ENCODE data around the gene PARP15. TPM values are rescaled to one million over a fixed set of nuclear protein-coding genes. Genes with fewer than 3 reads are reported as not detected.

The PARP15 gene
- total RNA-seq, 1 experiment from 2014 or later: 0.24 TPM

DNA sequence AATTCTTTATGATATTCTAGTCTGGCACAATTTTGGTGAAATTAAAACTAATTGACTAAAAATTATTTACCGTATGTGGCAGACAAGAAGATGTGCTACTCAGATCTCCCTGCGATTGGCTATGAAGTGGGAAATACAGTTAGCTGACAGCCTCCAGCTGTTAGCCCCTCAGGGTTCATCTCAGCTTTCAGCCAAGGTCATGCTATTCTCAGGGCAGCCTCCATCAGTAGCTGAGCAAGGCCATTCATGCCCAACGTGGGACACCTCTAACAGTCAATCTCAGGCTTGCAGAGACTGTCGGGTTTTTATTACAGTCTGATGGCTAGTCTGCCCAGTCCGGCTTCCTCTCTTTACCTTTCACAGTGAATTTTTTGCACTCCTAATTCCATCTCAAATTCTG is 20.1 kb upstream of the PARP15 start:
- H4K20me1 ChIP-seq (ENCODE audit: control insufficient read depth, insufficient read depth, insufficient read length): no peaks in the 10 kb centered on the region

More for the DNA sequence above, 20.1 kb upstream of the PARP15 start:
- Histone ChIP-seq H2BK15ac (ENCODE audit: low read depth, low read length) (no peak overlapping the region), H3K14ac (ENCODE audit: insufficient read depth, low read length) (no peak overlapping the region), H2BK20ac (ENCODE audit: low read depth, low read length, poor library complexity, severe bottlenecking) (no peak overlapping the region), H4K91ac (ENCODE audit: insufficient read length, low read depth, low read length) (no peak overlapping the region), H2AFZ (ENCODE audit: low read length) (no peak overlapping the region), H3K9ac (ENCODE audit: extremely low read depth, insufficient read length, low read length) (no peak overlapping the region), H3K4ac (ENCODE audit: low read depth, low read length) (no peak overlapping the region), H2BK120ac (ENCODE audit: low read depth, low read length, poor library complexity, severe bottlenecking) (no peak overlapping the region), H4K8ac (replicated peaks; ENCODE audit: insufficient read length, low read depth, low read length) (no peak overlapping the region), H3K56ac (ENCODE audit: insufficient read length, low read depth, low read length) (no peak overlapping the region), H3K4me2 (ENCODE audit: insufficient read depth, insufficient read length, low read length) (no peak overlapping the region), H3T11ph (ENCODE audit: low read length) (no peak overlapping the region), H3K79me1 (ENCODE audit: insufficient read depth, low read depth, low read length, poor library complexity, severe bottlenecking) (no peaks in the 10 kb centered on the region), H3K27ac (ENCODE audit: insufficient read length, low read depth, low read length) (no peak overlapping the region), H3K18ac (ENCODE audit: insufficient read length, low read depth, low read length) (no peak overlapping the region), H3K79me2 (ENCODE audit: insufficient read depth, low read length) (no peaks in the 10 kb centered on the region), H3K23ac (ENCODE audit: insufficient read length, low read depth, low read length) (no peak overlapping the region), H3K4me1 (ENCODE audit: insufficient read depth, low read length) (peaks cover 7% of the 10 kb centered on the region), H2AK5ac (ENCODE audit: insufficient read length, low read length) (no peak overlapping the region), H3K9me3 (ENCODE audit: control insufficient read depth, low read depth, low read length) (no peaks in the 10 kb centered on the region), H2BK12ac (ENCODE audit: insufficient read length, low read depth, low read length) (no peak overlapping the region), H2BK5ac (ENCODE audit: insufficient read length, low read length) (no peak overlapping the region), H4K5ac (ENCODE audit: insufficient read length, low read depth, low read length) (no peak overlapping the region), H3K27me3 (ENCODE audit: insufficient read depth, low read length) (no peaks in the 10 kb centered on the region), H3K23me2 (ENCODE audit: insufficient read length, low read depth, low read length, poor library complexity, severe bottlenecking) (no peaks in the 10 kb centered on the region)
- no peaks in the 10 kb centered on the region for H3K27me3 Mint-ChIP-seq (ENCODE audit: low read depth)
- no peak for DNase-seq
- H3K27ac Mint-ChIP-seq: no peak overlapping the region
- no peak overlapping the region for H3K4me3 Mint-ChIP-seq
- TF ChIP-seq, protein P1, sequence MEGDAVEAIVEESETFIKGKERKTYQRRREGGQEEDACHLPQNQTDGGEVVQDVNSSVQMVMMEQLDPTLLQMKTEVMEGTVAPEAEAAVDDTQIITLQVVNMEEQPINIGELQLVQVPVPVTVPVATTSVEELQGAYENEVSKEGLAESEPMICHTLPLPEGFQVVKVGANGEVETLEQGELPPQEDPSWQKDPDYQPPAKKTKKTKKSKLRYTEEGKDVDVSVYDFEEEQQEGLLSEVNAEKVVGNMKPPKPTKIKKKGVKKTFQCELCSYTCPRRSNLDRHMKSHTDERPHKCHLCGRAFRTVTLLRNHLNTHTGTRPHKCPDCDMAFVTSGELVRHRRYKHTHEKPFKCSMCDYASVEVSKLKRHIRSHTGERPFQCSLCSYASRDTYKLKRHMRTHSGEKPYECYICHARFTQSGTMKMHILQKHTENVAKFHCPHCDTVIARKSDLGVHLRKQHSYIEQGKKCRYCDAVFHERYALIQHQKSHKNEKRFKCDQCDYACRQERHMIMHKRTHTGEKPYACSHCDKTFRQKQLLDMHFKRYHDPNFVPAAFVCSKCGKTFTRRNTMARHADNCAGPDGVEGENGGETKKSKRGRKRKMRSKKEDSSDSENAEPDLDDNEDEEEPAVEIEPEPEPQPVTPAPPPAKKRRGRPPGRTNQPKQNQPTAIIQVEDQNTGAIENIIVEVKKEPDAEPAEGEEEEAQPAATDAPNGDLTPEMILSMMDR (conservative IDR thresholded peaks at IDR 0.05): no peak
- H3K36me3 Mint-ChIP-seq (ENCODE audit: insufficient read depth in 1 of 3, low read depth in 3 of 3): no peaks in the 10 kb centered on the region; a peak in 1 of 7 replicates
- WGBS (ENCODE audit: extremely low coverage, insufficient read length, low lambda C conversion rate): no CpG with 5 or more reads among the region's 5 CpGs
- H3K4me1 Mint-ChIP-seq: peaks cover 17 to 23% of the 10 kb centered on the region in 2 experiments
- no peaks in the 10 kb centered on the region for H3K9me3 Mint-ChIP-seq
